HG03196 (cell line): Measurements from ENCODE around the gene SYNJ2.

Source experiments
- ATAC-seq: cut with Tn5 transposase; IDR thresholded peaks from one replicate; pipeline ENCODE4 v1.9.1; 2021; ENCODE audit not compliant: unreplicated experiment

Gene SYNJ2

GRCh38 chr6:157981132-157981394, 600 bp upstream of the SYNJ2 start:
- ATAC-seq, result peak; percentile 33

DNA sequence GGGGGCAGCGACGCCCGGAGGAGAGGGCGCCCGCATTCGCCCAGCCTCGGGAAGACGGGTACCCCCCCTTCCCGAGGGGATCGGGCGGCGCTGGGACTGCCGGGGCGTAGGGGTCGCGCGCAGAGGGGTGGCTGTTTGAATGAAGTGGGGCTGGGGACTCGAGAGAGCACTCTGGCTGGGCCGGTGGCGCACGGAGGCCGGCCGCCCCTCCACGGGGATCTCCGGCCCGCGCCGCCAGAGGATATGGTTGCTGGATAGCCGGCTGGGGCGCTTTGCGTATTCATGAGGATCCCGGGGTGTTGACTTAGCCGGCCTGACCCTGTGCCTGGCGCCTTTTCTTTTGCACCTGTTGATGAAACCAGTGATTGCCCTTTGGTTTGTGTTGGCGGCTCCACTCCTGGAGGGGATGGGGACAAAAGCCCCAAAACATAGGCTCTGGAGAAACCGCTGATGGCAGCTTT, 469 bp downstream of the SYNJ2 start:
- no peak for ATAC-seq

GRCh38 chr6:157982563-157983405, 1.1 kb downstream of the SYNJ2 start:
- ATAC-seq, result no peak

- no peak for ATAC-seq
Observed at GRCh38 chr6:157983406-157984119, 1.9 kb downstream of the SYNJ2 start.

GRCh38 chr6:157984128-157984527, 2.5 kb downstream of the SYNJ2 start:
- ATAC-seq, result no peak

GRCh38 chr6:157984686-157985225, 3.1 kb downstream of the SYNJ2 start:
- no peak for ATAC-seq

- no peak for ATAC-seq
Observed at GRCh38 chr6:157985378-157986155, 3.9 kb downstream of the SYNJ2 start.

DNA sequence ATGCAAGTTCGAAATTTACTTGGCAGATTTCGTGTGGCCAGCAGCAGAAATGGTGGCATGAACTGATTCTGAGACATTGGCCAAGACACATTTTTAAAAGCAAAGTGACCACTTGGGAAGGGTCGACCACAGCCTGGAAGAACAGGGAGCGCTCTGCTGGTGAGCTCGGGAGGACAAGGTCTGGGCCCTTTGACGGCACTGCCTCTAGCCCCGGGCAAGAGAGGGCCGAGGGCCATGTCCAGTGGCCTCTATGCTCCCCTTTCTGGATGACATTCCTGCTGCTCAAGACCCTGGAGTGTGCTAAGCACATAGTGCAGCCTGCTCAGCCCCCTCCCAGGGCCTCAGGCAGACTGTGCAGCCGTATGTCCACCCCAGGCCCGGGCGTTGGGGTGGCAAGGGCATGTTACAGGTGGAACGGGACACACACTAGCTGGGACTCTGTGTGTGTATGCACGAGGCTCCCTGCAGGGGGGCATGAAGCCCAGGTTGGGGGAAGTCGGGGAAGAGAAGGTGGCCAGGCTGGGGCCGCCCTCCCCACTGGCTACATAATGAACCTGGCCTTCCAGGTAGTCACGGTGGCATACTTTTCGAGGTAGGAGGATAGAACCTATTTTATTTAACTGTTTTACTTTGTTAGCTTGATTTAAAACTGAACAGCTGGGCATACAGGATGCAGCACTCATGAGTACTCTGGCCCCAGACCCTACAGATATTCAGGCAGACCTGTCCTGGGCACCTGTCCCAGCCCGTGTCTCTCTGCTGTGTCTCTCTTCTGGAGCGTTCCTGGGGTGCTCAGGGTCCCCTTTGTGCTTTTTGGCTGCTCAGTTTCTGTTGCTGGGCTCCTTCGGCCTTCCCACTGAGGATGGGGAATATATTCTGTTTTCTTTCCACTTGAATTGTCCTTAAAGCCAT, 6.4 kb downstream of the SYNJ2 start:
- ATAC-seq, result no peak

DNA sequence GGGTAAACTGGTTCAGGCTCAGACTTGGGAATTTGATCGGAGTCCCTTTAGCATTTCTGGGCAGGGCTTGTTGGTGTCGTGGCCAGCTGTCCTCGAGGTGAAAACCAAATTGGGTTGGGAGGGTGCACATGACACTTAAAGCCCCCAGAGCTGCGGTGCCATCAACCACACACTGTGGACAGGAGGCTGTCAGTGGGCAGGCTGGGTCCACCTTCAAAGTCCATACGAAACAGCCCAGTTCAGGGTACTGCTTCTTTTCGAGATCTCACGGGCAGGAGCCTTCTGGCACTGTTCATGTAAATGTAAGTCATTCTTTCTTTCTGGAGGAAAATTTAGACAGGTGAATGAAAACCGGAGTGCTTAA, 7.0 kb downstream of the SYNJ2 start:
- no peak for ATAC-seq

DNA sequence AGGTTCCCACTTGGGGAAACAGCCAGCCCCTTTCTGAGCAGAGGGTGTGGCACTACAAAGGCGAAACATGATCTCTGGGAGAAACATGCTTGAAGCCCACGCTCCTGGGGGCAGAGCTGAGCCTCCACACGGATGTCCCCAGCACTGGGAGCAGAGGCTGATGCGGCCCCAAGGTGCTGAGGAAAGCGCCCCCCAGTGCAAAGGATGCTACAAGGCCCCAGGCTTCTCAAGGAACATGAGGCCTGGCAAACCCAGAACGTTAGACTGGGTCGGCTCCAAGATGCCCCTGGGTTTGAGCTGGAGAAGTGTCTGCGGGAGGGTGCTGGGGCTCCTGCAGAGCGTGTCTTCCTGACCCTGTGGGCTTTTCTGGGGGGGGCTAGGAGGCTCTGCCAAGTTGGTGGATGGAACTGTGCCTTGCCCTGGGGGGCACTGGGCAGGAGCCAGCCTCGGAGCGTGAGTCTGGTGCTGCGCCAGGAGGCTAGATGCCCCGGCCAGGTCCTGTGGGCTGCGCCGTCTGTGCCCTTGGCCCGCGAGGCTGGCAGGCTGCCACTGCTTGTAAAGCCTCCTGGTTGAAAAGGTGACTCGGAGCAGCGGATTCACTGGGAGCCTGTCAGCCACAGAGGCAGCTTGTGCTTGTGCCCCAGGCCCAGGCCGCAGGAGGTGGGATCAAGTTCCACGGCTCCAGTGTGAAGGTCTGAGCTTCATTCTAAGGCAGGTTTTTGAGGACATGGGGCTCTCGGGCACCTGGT, 8.1 kb downstream of the SYNJ2 start:
- ATAC-seq, result no peak

DNA sequence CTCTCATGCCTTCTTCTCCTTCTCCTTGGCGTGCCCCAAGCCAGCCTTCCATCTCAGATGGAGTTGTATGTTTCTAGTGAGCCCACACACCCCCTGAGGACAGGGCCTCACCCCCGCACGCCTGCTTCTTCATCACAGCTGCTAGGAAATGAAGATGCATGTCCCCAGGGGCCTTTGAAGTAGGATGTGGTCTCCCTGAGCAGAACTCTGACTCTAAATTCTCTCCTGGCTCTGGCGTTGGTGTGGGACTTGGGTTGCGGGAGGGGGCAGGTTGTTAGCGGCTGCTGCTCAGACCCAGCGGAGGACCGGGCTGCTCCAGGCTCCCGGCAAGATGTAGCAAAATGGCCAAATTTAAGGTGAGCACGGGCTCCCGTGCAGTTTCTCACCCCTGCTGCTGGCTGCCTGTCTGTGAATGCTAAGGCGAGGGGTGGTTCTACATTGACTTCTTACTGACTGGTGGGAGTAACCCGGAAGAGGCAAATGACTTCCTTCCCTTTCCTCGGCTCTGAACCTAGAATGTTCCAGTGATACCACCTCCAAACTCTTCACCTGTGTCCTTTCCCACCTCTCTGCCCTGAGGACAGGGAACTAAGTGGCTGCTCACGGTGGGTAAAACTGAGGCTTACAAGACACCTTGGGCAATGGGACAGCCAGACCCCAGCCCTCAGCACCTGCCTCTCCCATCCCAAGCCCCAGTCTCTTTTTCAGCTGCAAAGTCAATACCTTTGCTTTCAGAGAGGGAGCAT, 8.8 kb downstream of the SYNJ2 start:
- ATAC-seq, result peak; percentile 49

GRCh38 chr6:157991067-157991432, 9.4 kb downstream of the SYNJ2 start:
- ATAC-seq, result no peak

- no peak for ATAC-seq
Observed at GRCh38 chr6:157993076-157993475, 11.4 kb downstream of the SYNJ2 start.

DNA sequence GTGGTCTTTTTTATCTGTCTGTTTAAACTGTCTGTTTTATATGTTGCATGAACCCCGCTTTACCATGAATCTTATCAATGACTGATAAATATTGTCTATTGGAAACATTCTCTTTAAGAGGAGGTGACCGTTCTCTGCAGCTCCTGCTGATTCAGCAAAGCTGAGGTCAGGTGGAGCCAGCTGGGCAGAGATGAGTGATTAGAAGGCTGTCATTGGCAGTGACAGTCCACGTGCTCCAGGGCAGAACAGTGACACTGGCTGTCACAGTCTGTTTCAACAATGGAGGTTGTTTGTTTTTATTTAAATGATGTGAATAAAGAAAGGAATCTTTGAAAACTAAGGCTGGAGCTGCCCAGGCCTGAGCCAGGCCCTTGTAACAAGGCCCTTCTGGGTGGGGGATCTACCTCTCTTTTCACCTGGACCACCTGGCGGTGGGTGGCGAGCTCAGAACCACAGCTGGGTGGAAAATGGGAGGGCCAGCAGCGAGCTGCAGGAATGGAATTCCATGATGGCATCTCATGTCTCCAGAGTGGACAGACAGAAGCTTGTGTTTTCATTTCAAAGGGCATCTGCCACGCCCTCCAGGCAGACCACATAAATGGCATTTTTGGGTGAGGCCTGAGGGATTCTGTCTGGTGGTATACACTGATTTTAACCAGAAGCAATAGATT, 12.6 kb downstream of the SYNJ2 start:
- ATAC-seq, result no peak

DNA sequence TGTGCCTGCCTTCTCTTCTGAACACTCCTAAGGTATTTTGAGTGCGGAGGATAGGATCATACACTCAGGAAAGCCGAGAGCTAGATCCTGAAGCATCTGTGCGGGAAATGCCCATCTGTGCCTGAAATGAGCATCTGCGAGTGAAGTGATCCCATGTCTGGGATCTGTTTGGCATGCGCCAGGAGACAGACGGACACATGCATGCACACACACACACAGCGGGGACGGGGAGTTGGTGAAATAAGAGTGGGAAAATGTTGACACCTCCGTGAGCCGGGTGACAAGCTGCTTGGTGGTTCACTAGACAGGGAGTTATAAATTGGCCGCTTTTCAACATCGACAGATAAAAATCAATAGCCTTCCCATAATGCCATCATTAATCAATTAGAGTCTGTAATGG, 13.8 kb downstream of the SYNJ2 start:
- no peak for ATAC-seq

GRCh38 chr6:157996201-157996712, 14.6 kb downstream of the SYNJ2 start:
- no peak for ATAC-seq

GRCh38 chr6:157996918-157997702, 15.4 kb downstream of the SYNJ2 start:
- ATAC-seq, result no peak
